Lung (tissue), 12 donors: Measurements from ENCODE around the gene MIAT. TPM values are rescaled to one million over a fixed set of nuclear protein-coding genes. Genes with fewer than 3 reads are reported as not detected.

ENCODE experiments used
- ATAC-seq: fragments of 200-7000 bp; cut with Tn5 transposase; one replicate; pipeline ENCODE4 v1.9.1; 2020; ENCODE audit warnings: moderate number of reproducible peaks; ENCODE audit not compliant: insufficient read depth, low FRiP score
- DNase-seq, 3 donors: peaks; one replicate each; pipeline ENCODE4 v3.0.0-alpha.2; 2013 to 2017
- H3K27ac ChIP-seq, 2 donors: one replicate each; pipeline ENCODE4 v1.5.1; 2013; ENCODE audit warnings: mild to moderate bottlenecking in 2 of 2, moderate library complexity in 2 of 2, control low read depth in 1 of 2, inconsistent platforms in 1 of 2, low read depth in 1 of 2, low read length in 1 of 2
- H3K27me3 ChIP-seq, 3 donors: one replicate each; pipeline ENCODE4 v1.5.1; 2013; ENCODE audit warnings: low read length in 2 of 3; ENCODE audit not compliant: control insufficient read depth in 3 of 3, insufficient read depth in 3 of 3
- H3K36me3 ChIP-seq, 4 donors: one replicate each; pipeline ENCODE4 v1.5.1; 2013; ENCODE audit warnings: low read length in 4 of 4, mild to moderate bottlenecking in 1 of 4, moderate library complexity in 1 of 4; ENCODE audit not compliant: control insufficient read depth in 4 of 4, insufficient read depth in 4 of 4
- H3K4me1 ChIP-seq, 5 donors: one replicate each; pipeline ENCODE4 v1.5.1; 2013; ENCODE audit warnings: low read length in 5 of 5, mild to moderate bottlenecking in 2 of 5, moderate library complexity in 1 of 5; ENCODE audit not compliant: control insufficient read depth in 5 of 5, insufficient read depth in 5 of 5
- H3K4me3 ChIP-seq: one replicate; pipeline ENCODE4 v1.5.1; 2013; ENCODE audit warnings: mild to moderate bottlenecking, control low read depth, moderate library complexity
- H3K9ac ChIP-seq, 2 donors: one replicate each; pipeline ENCODE4 v1.5.1; 2013; ENCODE audit warnings: low read length in 2 of 2, control low read depth in 1 of 2; ENCODE audit not compliant: insufficient read depth in 1 of 2
- H3K9me3 ChIP-seq, 4 donors: one replicate each; pipeline ENCODE4 v1.5.1; 2013; ENCODE audit warnings: low read length in 3 of 4, mild to moderate bottlenecking in 1 of 4, moderate library complexity in 1 of 4; ENCODE audit not compliant: control insufficient read depth in 4 of 4, insufficient read depth in 3 of 4
- CTCF ChIP-seq: IDR thresholded peaks from 2 replicates; pipeline ENCODE4 v1.5.1; 2012; ENCODE audit warnings: mild to moderate bottlenecking; ENCODE audit errors: control extremely low read depth, extremely low read depth
- WGBS, 2 donors: extraction: QIAGEN DNeasy Blood & Tissue Kit; methylation state at CpG; one replicate each; pipeline ENCODE4 v1.1.7; 2013; 5-methylcytosine and 5-hydroxymethylcytosine counted together
- polyA plus RNA-seq, 2 donors: library from polyadenylated mRNA; stranded (reverse); fragments of 200-250 nt; gene quantifications; one replicate each; pipeline ENCODE4 v1.2.1, GENCODE V29; 2013
- total RNA-seq, 2 donors: library from RNA; depleted of rRNA in 1 of 2; stranded (reverse); fragments of >200 nt in 1 of 2; gene quantifications; one replicate each; pipeline ENCODE4 v1.2.1, GENCODE V29; 2014 to 2021
- donor health status: control.
- donor health status: control.
- donor health status: Bipolar disorder and iron deficiency.
- donor health status: healthy.
- donor health status: DM: yes; HTN: yes; CAD: no.

Gene MIAT
- total and polyA plus RNA-seq, 4 donors: 1.7 to 5.4 (median 4.8) TPM

GRCh38 chr22:26714971-26715370 is 57.6 kb downstream of the MIAT start:
- DNase-seq (no peak), ATAC-seq (no peak)
- 90 to 92% methylated on average over 11 of the region's 11 CpGs for WGBS, 2 donors

GRCh38 chr22:26715392-26715936 is 58.1 kb downstream of the MIAT start:
- WGBS, 2 donors: 95 to 97% methylated on average over 6 of the region's 6 CpGs
- no peak for ATAC-seq

More at GRCh38 chr22:26714971-26715370, 57.6 kb downstream of the MIAT start:
- Histone ChIP-seq H3K27ac (no peak overlapping the region), H3K27me3 (no peaks in the 10 kb centered on the region), H3K4me1 (peaks cover 0 to 8% (median 0%) of the 10 kb centered on the region in 5 donors), H3K9ac (no peak overlapping the region), H3K36me3 (peaks cover 0 to 4% (median 3%) of the 10 kb centered on the region in 4 donors), H3K4me3 (no peak overlapping the region), H3K9me3 (no peaks in the 10 kb centered on the region)
- TF ChIP-seq CTCF: no peak

GRCh38 chr22:26718488-26718887 is 61.1 kb downstream of the MIAT start:
- Histone ChIP-seq H3K9me3 (no peaks in the 10 kb centered on the region), H3K4me1 (peaks cover 0 to 5% (median 0%) of the 10 kb centered on the region in 5 donors), H3K9ac (no peak overlapping the region), H3K27ac (no peak overlapping the region), H3K27me3 (no peaks in the 10 kb centered on the region), H3K4me3 (no peak overlapping the region), H3K36me3 (peaks cover 0 to 8% (median 3%) of the 10 kb centered on the region in 4 donors)
- DNase-seq (no peak), ATAC-seq (no peak)
- no peak for TF ChIP-seq CTCF
- WGBS, 2 donors: 98% methylated on average over 5 of the region's 5 CpGs

More at GRCh38 chr22:26715392-26715936, 58.1 kb downstream of the MIAT start:
- Histone ChIP-seq H3K4me1 (peaks cover 0 to 8% (median 0%) of the 10 kb centered on the region in 5 donors), H3K36me3 (peaks cover 0 to 4% (median 3%) of the 10 kb centered on the region in 4 donors), H3K9me3 (no peaks in the 10 kb centered on the region), H3K27ac (no peak overlapping the region), H3K27me3 (no peaks in the 10 kb centered on the region), H3K4me3 (no peak overlapping the region), H3K9ac (no peak overlapping the region)
- TF ChIP-seq CTCF: no peak
- no peak for DNase-seq

- ATAC-seq: no peak
Measured at GRCh38 chr22:26718905-26719304, 61.5 kb downstream of the MIAT start.

More at GRCh38 chr22:26718905-26719304, 61.5 kb downstream of the MIAT start:
- H3K36me3 ChIP-seq: peaks cover 0 to 8% (median 3%) of the 10 kb centered on the region in 4 donors
- WGBS, 2 donors: 69% methylated on average over 4 of the region's 4 CpGs
- H3K27ac ChIP-seq: no peak overlapping the region
- peaks cover 0 to under 1% (median 0%) of the 10 kb centered on the region in 5 donors for H3K4me1 ChIP-seq
- no peak for TF ChIP-seq CTCF
- H3K9me3 ChIP-seq: no peaks in the 10 kb centered on the region
- H3K4me3 ChIP-seq: no peak overlapping the region
- H3K9ac ChIP-seq: no peak overlapping the region
- DNase-seq: peak in 1 of 3 donors; percentile 6
- no peaks in the 10 kb centered on the region for H3K27me3 ChIP-seq
